ENCODE data around the gene TSPAN9. TPM values are rescaled to one million over a fixed set of nuclear protein-coding genes. Genes with fewer than 3 reads are reported as not detected.

TSPAN9 gene
- total and polyA plus RNA-seq, 9 of the 15 experiments (the other 6 are each of a cell fraction or from before 2014, with no cell fraction given): 0.23 to 2.1 (median 0.60) TPM; not detected in 2

- WGBS (ENCODE audit: insufficient coverage, low coverage, missing lambda C conversion rate): 3% methylated on average over 5 of the region's 5 CpGs
- FAIRE-seq: no peak
These were observed 73.1 kb downstream of the TSPAN9 start for GRCh38 chr12:3150308-3150670.

More at GRCh38 chr12:3150308-3150670, 73.1 kb downstream of the TSPAN9 start:
- ChIA-PET POLR2A (no interaction called here), CTCF (ENCODE audit: low intra/inter-chr PET ratio) (no interaction called here)
- H3K79me2 ChIP-seq (ENCODE audit: control insufficient read depth, insufficient read depth, low read length): no peaks in the 10 kb centered on the region
- peaks cover 4% of the 10 kb centered on the region; the same call in 1 of the 2 replicates for H4K20me1 ChIP-seq (replicated peaks; ENCODE audit: control insufficient read depth, insufficient read depth, low read length)
- H3K9me1 ChIP-seq (ENCODE audit: control insufficient read depth, insufficient read depth, low read length): no peaks in the 10 kb centered on the region
- no peak overlapping the region for H2AFZ ChIP-seq (ENCODE audit: low read depth, low read length)
- in situ Hi-C loops (cut with MboI) (no loop called here), intact Hi-C loops (cut with micrococcal nuclease) (no loop called here)
- H3K4me1 ChIP-seq (replicated peaks in 1 of 2; ENCODE audit: control insufficient read depth in 2 of 2, insufficient read depth in 2 of 2, low read length in 2 of 2): no peaks in the 10 kb centered on the region
- BruUV-seq (replicated peaks): no TSS peak
- no peak overlapping the region for H3K4me2 ChIP-seq (ENCODE audit: insufficient read depth, low read length)
- no peak for ATAC-seq
- peaks cover 0 to 45% of the 10 kb centered on the region in 2 experiments; a peak in 3 of 5 replicates for H3K27me3 ChIP-seq (ENCODE audit: control insufficient read depth in 2 of 2, insufficient read depth in 2 of 2, low read length in 2 of 2)
- DNase-seq (ENCODE audit: extremely low read depth in 1 of 4, low spot score in 3 of 4): no peak
- no peak overlapping the region for H3K27ac ChIP-seq (ENCODE audit: extremely low read depth, low read depth, low read length)
- H3K36me3 ChIP-seq (ENCODE audit: control insufficient read depth, insufficient read depth, low read length): no peaks in the 10 kb centered on the region
- H3K9ac ChIP-seq (ENCODE audit: insufficient read depth in 1 of 2, low read depth in 2 of 2, low read length in 2 of 2): no peak overlapping the region
- H3K9me3 ChIP-seq (replicated peaks; ENCODE audit: control insufficient read depth, insufficient read depth, low read depth, low read length): no peaks in the 10 kb centered on the region
- TF ChIP-seq ZKSCAN1 (IDR thresholded peaks at IDR 0.05; ENCODE audit: low read depth, low read length): no peak
- TF ChIP-seq THRA (IDR thresholded peaks at IDR 0.05): no peak
- no peak for TF ChIP-seq HNRNPH1 (optimal IDR thresholded peaks at IDR 0.05; ENCODE audit: low read depth, low read length)
- TF ChIP-seq POLR2AphosphoS2 (IDR thresholded peaks at IDR 0.05; ENCODE audit: low read length): no peak
- no peak for TF ChIP-seq ZNF165 (CRISPR knock-in tag; IDR thresholded peaks at IDR 0.05; ENCODE audit: borderline replicate concordance)
- no peak for TF ChIP-seq CLOCK (CRISPR knock-in tag; IDR thresholded peaks at IDR 0.05; ENCODE audit: borderline replicate concordance)
- no peak for TF ChIP-seq ZNF449 (CRISPR knock-in tag; IDR thresholded peaks at IDR 0.05)
- TF ChIP-seq STAT6 (CRISPR knock-in tag; IDR thresholded peaks at IDR 0.05): no peak
- TF ChIP-seq ZNF57 (CRISPR knock-in tag; IDR thresholded peaks at IDR 0.05): no peak
- H3K4me3 ChIP-seq: no peak overlapping the region

Data from K562 (cell line).